ENCODE data around the gene ETF1.

The ETF1 gene

DNA sequence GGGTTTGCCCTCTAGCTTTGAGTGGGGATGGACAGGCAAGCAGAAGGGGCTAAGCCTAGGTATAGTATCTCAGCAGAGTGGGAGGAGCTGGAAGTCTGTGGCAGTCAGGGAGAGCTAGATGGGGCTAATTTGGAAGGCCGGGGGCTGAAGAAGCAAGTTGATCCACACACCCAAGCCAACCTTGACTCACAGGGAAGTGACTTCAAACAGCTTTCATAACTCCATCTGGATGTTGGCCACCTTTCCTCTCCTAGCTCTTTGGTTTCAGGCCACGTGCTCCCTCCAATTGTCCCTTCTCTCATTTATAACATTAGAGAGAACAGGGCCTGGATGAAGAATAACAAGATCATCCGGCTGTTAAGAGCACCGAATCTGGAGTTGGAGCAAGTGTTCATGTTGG lies 40.9 kb downstream of the ETF1 start:
- TF ChIP-seq GATA3 (IDR thresholded peaks at IDR 0.05; ENCODE audit: low read depth, low read length): no peak
- no peak for TF ChIP-seq GATA2 (IDR thresholded peaks at IDR 0.05; ENCODE audit: low read depth, low read length)

DNA sequence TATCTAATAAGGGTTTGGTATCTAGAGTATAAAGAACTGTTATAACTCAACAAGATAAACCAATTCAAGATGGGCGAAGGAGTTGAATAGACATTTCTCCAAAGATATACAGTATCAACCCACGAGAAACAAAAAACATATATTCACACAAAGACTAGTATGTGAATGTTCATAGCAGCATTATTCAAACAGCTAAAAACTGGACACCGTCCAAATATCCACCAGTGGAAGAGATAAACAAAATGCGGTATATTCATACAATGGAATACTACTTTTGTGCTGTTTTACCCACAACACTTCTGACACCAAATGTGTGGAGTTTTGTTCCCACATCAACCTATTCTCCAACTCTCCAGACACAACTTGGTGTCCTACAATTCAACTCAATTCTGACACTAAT lies 44.7 kb downstream of the ETF1 start:
- TF ChIP-seq GATA2 (IDR thresholded peaks at IDR 0.05; ENCODE audit: low read depth, low read length): no peak
- no peak for TF ChIP-seq GATA3 (IDR thresholded peaks at IDR 0.05; ENCODE audit: low read depth, low read length)

DNA sequence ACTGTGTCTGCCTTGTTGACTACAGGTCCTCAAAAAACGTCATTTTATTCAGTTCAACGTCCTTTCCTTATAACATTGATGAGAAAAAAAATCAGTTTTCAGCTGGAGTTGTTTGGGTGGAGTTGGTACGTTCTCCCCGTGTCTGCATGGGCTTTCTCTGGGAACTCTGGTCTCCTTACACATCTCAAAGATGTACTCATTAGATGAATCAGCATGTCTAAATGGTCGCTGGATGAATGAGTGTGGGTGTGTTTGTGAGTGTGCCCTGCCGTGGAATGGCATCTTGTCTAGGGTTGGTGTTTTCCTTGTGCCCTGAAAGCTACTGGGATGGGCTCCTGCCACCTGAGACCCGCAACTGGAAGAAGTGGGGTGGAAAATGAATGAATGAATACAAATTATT lies 47.7 kb downstream of the ETF1 start:
- TF ChIP-seq GATA3 (IDR thresholded peaks at IDR 0.05; ENCODE audit: low read depth, low read length) (no peak), GATA2 (IDR thresholded peaks at IDR 0.05; ENCODE audit: low read depth, low read length) (no peak)

DNA sequence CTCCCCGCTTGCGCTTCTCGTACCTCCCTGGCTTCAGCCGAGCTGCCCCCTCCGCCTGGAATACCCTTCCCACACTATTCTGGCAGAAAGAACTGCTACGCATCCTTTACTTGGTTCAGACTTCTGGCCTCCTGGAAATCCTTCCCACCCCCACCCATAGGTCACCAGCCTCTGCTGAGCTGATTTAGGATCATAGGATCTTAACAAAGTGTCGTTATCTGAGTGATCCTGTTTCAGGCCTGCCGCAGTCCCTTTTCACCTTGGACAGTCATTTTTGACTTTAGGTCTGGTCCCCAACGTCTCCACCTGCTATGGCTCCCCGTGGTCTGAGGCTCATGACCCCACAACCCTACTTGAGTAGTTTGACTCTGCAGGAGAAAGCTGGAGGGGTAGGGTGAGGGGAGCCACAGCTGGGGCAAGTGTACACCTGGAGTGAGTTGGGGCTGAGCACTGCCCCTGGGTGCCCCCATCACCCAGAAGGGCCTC lies 50.4 kb downstream of the ETF1 start:
- TF ChIP-seq GATA2 (IDR thresholded peaks at IDR 0.05; ENCODE audit: low read depth, low read length): no peak

DNA sequence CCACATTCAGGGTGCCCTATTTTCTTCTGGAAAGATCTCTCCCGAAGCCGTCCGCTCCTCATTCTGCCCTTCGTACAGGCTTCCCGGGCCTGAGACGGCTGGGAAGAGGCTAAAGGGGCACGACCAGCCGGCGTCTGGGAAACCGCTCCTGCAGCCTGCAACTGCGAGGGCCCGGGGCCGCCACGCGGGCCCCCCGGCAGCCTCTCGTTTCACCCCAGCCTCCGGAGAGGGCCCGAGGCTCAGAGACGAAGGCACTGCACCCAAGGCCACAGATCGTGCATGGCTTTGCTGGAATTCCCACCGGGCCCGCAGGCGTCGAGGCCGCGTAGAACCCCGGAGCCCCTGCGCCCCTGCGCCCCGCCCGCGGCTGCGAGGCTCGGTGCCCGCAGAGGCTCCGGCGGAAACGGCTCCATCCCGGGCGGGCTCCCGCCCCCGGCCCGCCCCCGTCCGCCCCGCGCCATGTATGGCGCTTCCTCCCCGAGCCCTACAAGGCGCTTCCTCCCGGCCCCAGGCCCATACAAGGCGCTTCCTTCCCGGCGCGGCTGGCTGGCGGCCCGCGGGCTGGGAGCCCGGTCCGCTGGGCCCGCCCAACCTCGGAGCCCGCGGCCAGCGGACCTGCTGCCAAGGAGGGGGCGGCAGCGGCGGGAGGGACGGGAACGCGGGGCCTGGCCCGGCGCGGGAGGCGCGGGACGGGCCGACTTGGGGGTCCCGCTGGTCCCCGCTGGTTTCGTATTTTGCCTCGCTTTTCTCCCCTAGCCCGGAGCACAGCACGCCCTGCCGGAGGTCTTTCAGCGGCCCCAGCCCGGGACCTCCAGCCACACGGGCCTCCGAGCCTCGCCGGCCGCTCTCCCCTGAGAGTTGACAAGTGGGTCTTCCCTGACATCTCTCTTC lies 51.1 kb downstream of the ETF1 start:
- TF ChIP-seq GATA2 (IDR thresholded peaks at IDR 0.05; ENCODE audit: low read depth, low read length): no peak
- no peak for TF ChIP-seq GATA3 (IDR thresholded peaks at IDR 0.05; ENCODE audit: low read depth, low read length)

DNA sequence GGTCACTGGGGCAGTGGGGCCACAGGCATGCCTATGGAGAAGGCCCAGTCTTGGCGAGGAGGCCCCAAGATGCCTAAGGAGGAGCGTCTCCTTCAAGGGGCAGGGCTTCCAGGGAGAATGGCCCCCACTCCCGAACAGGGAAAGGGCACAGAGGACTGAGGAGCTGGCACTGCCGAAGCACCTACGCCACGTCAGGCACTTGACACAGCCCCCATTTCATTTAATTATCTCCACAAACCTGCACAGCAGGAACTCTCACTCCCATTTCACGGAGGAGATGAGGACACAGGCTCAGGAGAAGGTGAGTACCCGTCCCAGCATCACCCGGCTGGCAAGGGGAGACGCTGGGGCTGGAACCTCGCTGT lies 51.8 kb downstream of the ETF1 start:
- TF ChIP-seq GATA3 (IDR thresholded peaks at IDR 0.05; ENCODE audit: low read depth, low read length) (no peak), GATA2 (IDR thresholded peaks at IDR 0.05; ENCODE audit: low read depth, low read length) (no peak)

DNA sequence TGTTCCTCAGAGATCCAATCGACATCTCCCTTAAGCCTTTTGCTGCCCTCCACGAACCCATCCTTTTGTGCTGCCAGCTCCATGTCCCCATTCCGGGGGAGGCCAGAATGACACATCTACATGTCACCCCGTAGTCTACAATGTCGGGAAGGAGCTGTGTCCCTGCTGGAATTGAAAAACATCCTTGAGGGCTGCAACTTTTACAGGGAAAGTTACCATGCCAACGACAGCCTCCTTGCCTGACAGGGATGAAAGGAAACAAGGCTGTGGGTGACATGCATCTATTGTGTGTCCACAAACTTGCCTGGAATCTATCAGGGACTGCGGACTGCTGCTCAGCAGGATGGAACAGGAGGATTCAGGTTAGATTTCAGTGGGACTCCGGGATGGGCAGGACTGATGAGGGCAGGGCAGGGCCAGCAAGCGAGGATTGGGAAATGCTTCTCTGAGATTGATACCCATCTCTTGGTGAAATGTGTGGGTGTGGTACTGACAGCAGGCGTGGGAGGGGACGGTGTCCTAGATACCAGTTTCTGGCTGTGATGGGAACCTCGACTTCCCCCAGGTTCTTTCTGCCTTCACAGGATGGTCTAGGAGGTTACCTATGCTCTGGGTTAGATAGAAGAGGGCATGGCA lies 52.3 kb downstream of the ETF1 start:
- TF ChIP-seq GATA2 (IDR thresholded peaks at IDR 0.05; ENCODE audit: low read depth, low read length) (no peak), GATA3 (IDR thresholded peaks at IDR 0.05; ENCODE audit: low read depth, low read length) (no peak)

DNA sequence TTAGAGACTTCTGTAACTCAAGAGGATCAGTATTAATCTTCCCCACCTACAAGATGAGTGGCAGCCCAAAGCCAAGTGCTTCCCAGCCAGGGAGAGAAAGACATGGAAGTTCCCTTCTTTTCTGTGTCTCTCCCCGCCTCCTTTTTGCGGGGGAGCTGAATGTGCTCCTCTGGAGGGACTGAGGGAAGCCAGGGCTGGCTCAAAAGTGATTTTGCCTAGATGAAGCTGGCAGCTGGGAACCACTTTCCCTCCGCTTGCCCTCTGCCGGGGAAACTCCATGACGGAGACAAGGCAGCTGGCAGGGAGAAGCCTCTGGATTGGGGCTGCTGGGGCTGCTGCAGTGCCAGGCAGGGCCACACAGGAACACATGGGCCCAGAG lies 53.4 kb downstream of the ETF1 start:
- TF ChIP-seq GATA3 (IDR thresholded peaks at IDR 0.05; ENCODE audit: low read depth, low read length): no peak
- no peak for TF ChIP-seq GATA2 (IDR thresholded peaks at IDR 0.05; ENCODE audit: low read depth, low read length)

DNA sequence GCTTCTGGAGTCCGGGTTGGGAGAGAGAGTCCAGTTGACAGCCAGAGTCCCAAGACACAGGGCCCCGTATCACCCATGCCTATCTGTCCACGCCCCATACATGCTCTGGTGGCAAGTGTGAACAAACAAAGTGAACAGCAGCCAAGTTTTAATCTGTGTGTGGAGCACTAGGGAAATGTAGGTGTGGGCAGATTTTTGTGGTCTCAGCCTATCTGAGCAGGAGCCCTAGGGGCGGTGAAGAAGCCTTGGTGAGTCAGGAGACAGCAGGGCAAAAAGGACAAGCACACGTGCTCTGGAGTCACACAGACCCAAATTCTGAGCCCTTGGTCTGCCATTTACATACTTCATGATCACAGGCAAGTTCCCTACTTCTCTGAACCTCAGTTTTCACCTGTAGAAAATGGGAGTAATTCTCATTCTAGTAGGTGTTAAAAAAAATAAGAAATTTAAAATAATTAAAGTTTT lies 54.5 kb downstream of the ETF1 start:
- no peak for TF ChIP-seq GATA2 (IDR thresholded peaks at IDR 0.05; ENCODE audit: low read depth, low read length)
- TF ChIP-seq GATA3 (IDR thresholded peaks at IDR 0.05; ENCODE audit: low read depth, low read length): no peak

DNA sequence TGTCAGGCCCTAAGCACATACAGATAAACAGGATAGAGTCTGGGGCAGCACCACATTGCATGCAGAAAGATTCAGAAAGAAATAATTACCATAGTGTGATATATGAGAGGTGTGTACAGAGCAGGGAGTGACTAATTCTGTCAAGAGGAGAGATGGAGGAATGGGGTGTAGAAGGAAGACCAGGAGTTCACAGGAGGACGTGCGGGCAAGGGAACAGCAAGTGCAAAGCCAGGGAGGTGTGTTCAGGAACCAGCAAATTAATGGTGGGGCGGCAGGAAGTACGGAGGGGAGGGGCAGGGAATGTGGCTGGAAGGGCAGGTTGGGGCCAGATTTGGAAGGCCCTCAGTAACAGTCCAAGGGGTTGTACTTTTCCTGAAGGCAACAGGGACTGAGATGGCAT lies 60.4 kb downstream of the ETF1 start:
- TF ChIP-seq GATA3 (IDR thresholded peaks at IDR 0.05; ENCODE audit: low read depth, low read length) (no peak), GATA2 (IDR thresholded peaks at IDR 0.05; ENCODE audit: low read depth, low read length) (no peak)

DNA sequence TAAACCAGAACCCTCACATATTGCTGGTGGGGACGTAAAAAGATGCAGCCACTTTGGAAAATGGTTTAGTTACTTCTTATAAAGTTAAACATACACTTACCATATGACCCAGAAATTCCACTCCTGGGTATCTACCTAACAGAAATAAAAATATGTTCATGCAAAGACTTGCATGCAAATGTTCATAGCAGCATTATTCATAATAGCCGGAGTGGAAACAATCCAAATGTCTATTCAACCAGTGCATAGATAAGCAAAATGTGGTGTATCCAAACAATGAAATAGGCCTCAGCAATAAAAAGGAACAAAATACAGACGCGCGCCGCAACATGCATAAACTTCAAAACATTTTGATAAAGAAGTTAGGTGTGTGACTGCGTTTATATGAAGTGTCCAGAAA lies 66.1 kb downstream of the ETF1 start:
- no peak for TF ChIP-seq GATA3 (IDR thresholded peaks at IDR 0.05; ENCODE audit: low read depth, low read length)
- no peak for TF ChIP-seq GATA2 (IDR thresholded peaks at IDR 0.05; ENCODE audit: low read depth, low read length)

DNA sequence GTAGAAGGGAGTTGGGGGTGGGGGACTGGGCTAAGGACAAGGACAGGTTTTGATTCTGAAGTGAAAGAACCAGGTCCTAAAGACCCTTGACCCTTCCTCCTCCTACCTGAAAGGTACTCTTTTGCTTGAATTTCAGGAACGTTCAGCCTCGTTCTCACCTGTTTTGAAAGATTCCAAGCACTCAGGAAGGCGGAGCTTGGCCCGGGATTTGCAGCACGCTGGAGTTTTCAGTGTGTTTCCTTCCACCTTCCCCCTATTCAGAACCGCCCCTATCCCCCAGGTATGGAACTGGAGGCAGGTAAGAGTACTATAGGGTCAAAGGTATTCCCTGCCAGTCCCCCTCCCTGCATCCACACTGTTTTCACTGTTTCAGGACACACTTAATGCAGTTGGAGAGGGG lies 70.7 kb downstream of the ETF1 start:
- TF ChIP-seq GATA3 (IDR thresholded peaks at IDR 0.05; ENCODE audit: low read depth, low read length) (no peak), GATA2 (IDR thresholded peaks at IDR 0.05; ENCODE audit: low read depth, low read length) (no peak)

DNA sequence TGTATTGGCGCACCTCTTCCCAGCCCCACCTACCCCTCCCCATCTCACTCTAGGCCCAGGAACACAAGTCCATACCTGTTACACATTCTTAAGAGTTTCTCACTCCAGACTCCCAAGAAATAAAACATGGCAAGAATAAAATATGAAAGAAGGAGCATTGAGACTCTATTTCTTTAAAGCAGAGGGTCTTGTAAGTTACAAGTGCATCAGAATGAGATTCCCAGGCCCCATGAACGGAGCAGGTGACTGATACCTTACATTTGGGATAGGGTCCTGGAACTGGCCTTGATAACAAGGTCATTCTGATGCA lies 72.0 kb downstream of the ETF1 start:
- TF ChIP-seq GATA2 (IDR thresholded peaks at IDR 0.05; ENCODE audit: low read depth, low read length) (no peak), GATA3 (IDR thresholded peaks at IDR 0.05; ENCODE audit: low read depth, low read length) (no peak)

DNA sequence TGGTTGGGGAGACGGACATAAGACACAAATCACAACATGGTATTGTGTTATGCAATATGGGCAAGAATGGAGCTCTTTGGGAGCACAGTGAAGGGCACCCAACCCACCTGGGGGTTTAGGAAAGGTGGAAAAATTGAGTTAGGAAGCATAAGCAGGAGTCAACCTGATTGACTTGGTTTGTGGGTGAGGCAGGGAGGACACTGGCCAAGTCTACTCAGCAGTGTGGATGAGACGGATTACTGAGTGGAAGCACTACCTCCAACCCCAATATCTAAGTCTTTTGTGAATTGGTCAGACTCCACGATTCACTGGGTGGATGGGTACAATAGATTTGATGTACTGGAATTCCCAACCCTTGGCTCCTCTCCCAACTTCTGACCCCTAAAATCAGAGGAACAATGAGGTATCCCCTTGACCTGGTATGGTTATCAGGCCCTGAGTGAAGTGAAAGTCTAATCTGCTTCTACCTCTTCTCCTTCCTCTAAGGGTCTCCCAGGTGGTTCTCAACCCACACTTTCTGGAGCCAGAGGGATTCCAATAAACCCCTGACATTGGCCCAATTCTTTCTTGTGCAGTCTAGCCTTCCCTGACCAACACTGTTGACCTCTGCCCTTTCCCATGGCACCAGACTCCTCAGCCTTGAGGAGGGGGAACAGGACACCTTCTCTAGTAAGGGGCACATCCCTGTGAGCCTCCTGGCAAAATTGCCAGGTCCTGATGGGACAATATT lies 72.5 kb downstream of the ETF1 start:
- no peak for TF ChIP-seq GATA3 (IDR thresholded peaks at IDR 0.05; ENCODE audit: low read depth, low read length)
- TF ChIP-seq GATA2 (IDR thresholded peaks at IDR 0.05; ENCODE audit: low read depth, low read length): no peak

Measured in SH-SY5Y (cell line).